ENCODE data around the gene DCTPP1. TPM values are rescaled to one million over a fixed set of nuclear protein-coding genes. Genes with fewer than 3 reads are reported as not detected.

DCTPP1 gene
- total and polyA plus RNA-seq, 2 of the 13 experiments (the other 11 are each of a cell fraction or from before 2014, with no cell fraction given): 54.8 to 74.4 TPM

DNA sequence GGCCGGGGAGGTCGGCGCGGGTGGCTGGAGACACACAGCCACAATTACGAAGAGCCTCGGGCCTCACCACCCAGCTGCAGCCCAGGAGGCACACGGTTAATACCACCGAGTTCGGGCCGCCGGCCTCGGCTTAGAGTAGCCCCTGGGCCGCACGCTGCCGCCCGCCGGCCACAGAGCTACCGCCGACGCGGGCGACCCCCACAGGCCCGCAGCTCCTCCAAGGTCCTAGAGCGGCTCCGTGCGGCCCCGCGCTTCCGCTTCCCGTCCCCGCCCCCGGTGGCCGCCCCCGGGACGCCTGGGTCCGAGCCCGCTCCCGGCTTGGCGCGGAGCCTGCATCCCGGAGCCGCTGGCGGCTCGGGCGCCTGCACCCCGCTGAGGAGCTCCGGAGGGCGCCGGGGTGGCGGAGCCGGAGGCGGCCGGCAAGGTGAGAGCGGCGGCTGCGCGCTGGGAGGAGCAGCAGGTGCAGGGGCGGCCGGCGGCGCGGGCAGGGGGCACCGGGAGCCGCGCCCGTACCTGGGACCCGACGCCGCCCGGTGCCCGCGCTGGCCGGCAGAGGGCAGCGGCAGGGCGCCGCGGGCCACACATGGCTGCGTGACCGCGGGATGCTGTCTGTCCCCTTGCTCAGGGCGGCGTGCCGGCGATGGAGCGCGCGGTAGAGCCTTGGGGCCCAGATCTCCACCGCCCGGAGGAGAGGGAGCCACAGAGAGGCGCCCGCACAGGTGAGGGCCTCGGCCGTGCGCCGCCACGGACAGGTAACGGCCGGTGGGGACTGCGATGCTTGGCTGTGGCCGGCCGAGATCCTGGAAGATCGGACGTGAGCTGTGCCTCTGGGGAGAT lies 34.5 kb downstream of the DCTPP1 start, which contains the start of gene ZNF48:
Gene ZNF48, plus strand, starts transcription at position 266 of the 837 bp plus-strand sequence. Its CDS starts 375 bp downstream, at position 641.
- H3K4me2 ChIP-seq (ENCODE audit: low read depth, low read length): peak within 1 kb of the TSS; percentile 99
- WGBS (ENCODE audit: low lambda C conversion rate): 0% methylated on average over 43 of the region's 103 CpGs
- BruUV-seq (replicated peaks): no TSS peak
- peaks cover 3 to 17% of the 10 kb centered on the region in 2 experiments; a peak in 4 of 5 replicates for H3K36me3 ChIP-seq (replicated peaks in 1 of 2; ENCODE audit: control insufficient read depth in 1 of 2, insufficient read depth in 2 of 2, low read length in 2 of 2)
- POLR2A ChIA-PET: interaction anchor here (1.0 to 3.3 kb wide), 15 partner anchors 9 to 263 kb away, joined by 3 to 70 read pairs (median 6); partner anchors contain the start of genes CD2BP2, DCTPP1, FBRS and SEPTIN1
- peak within 1 kb of the TSS; percentile 83 for H3K9ac ChIP-seq (ENCODE audit: insufficient read depth, low read depth, low read length)
- in situ Hi-C loops (cut with HindIII; ENCODE audit: extremely low pct_ligation_motif_present, low pct_unique_long_range_greater_than_20kb): no loop called here
- FAIRE-seq (peak; percentile 46), DNase-seq (ENCODE audit: low spot score) (peak; percentile 89), ATAC-seq (peak; percentile 94)
- H3K27ac ChIP-seq (ENCODE audit: extremely low read length, insufficient read depth, low read length): peak within 1 kb of the TSS; percentile 73
- peaks cover 17% of the 10 kb centered on the region for H3K79me2 ChIP-seq (ENCODE audit: insufficient read depth, low read length)
- no peaks in the 10 kb centered on the region for H3K27me3 ChIP-seq (ENCODE audit: control insufficient read depth in 1 of 2, insufficient read depth in 2 of 2, low read length in 2 of 2)
- H3K4me3 ChIP-seq (replicated peaks in 1 of 3; ENCODE audit: insufficient read depth in 1 of 3, low read depth in 2 of 3, low read length in 3 of 3): peak within 1 kb of the TSS; percentile 75 to 93 (median 75)
- no peaks in the 10 kb centered on the region for H3K9me3 ChIP-seq (ENCODE audit: low read length)
- intact Hi-C loops (cut with micrococcal nuclease; ENCODE audit: unreplicated experiment): loop anchor here (1.0 kb wide), 4 partner anchors 14 to 40 kb away; partner anchors contain the start of gene CD2BP2
- peak within 1 kb of the TSS; percentile 9 for H2AFZ ChIP-seq (ENCODE audit: low read length)
- peaks cover 36% of the 10 kb centered on the region for H3K4me1 ChIP-seq (ENCODE audit: insufficient read depth, low read length)
- H4K20me1 ChIP-seq (ENCODE audit: insufficient read depth, low read length): no peaks in the 10 kb centered on the region; the same call in 1 of the 2 replicates
- CTCF ChIA-PET (ENCODE audit: low intra/inter-chr PET ratio, low total read pairs): interaction anchor here (0.8 to 2.6 kb wide), 4 partner anchors 12 to 233 kb away, joined by 3 to 20 read pairs (median 4); partner anchors contain the start of genes DCTPP1 and ZNF771
- TF ChIP-seq ZNF34 (CRISPR knock-in tag; IDR thresholded peaks at IDR 0.05; ENCODE audit: borderline replicate concordance) (peak; percentile 88; the same call in 1 of the 2 replicates), YEATS2 (CRISPR knock-in tag; IDR thresholded peaks at IDR 0.05; ENCODE audit: borderline replicate concordance) (peak; percentile 77; the same call in 1 of the 2 replicates), ATF7 (IDR thresholded peaks at IDR 0.05) (no peak), ATF7 (CRISPR knock-in tag; IDR thresholded peaks at IDR 0.05) (peak; percentile 11), RFXAP (CRISPR knock-in tag; IDR thresholded peaks at IDR 0.05; ENCODE audit: borderline replicate concordance) (peak; percentile 56; the same call in 1 of the 2 replicates), CCDC6 (CRISPR knock-in tag; IDR thresholded peaks at IDR 0.05) (0 out of 2 replicates have a peak, but pooled peaks have one; percentile 35), ZNF331 (CRISPR knock-in tag; IDR thresholded peaks at IDR 0.05) (peak; percentile 77), ZNF839 (CRISPR knock-in tag; IDR thresholded peaks at IDR 0.05; ENCODE audit: borderline replicate concordance) (0 out of 2 replicates have a peak, but pooled peaks have one; percentile 16), ZNF432 (CRISPR knock-in tag; IDR thresholded peaks at IDR 0.05; ENCODE audit: borderline replicate concordance) (no peak), ERF (CRISPR knock-in tag; IDR thresholded peaks at IDR 0.05) (peak; percentile 91), ZNF205 (CRISPR knock-in tag; IDR thresholded peaks at IDR 0.05) (peak; percentile 49; the same call in 1 of the 2 replicates), PPARG (CRISPR knock-in tag; conservative IDR thresholded peaks at IDR 0.05) (0 out of 2 replicates have a peak, but pooled peaks have one; percentile 35), ZNF253 (CRISPR knock-in tag; IDR thresholded peaks at IDR 0.05; ENCODE audit: borderline replicate concordance) (peak; percentile 46; the same call in 1 of the 2 replicates), POLR2AphosphoS2 (IDR thresholded peaks at IDR 0.05; ENCODE audit: low read depth, low read length) (no peak), ZNF614 (CRISPR knock-in tag; IDR thresholded peaks at IDR 0.05; ENCODE audit: borderline replicate concordance) (peak; percentile 44; the same call in 1 of the 2 replicates), ZBTB1 (CRISPR knock-in tag; IDR thresholded peaks at IDR 0.05; ENCODE audit: borderline replicate concordance) (no peak), XBP1 (CRISPR knock-in tag; IDR thresholded peaks at IDR 0.05) (no peak; the same call in 1 of the 2 replicates), ZSCAN21 (CRISPR knock-in tag; IDR thresholded peaks at IDR 0.05; ENCODE audit: borderline replicate concordance) (no peak; the same call in 1 of the 2 replicates)
- TF ChIP-seq, protein P1, sequence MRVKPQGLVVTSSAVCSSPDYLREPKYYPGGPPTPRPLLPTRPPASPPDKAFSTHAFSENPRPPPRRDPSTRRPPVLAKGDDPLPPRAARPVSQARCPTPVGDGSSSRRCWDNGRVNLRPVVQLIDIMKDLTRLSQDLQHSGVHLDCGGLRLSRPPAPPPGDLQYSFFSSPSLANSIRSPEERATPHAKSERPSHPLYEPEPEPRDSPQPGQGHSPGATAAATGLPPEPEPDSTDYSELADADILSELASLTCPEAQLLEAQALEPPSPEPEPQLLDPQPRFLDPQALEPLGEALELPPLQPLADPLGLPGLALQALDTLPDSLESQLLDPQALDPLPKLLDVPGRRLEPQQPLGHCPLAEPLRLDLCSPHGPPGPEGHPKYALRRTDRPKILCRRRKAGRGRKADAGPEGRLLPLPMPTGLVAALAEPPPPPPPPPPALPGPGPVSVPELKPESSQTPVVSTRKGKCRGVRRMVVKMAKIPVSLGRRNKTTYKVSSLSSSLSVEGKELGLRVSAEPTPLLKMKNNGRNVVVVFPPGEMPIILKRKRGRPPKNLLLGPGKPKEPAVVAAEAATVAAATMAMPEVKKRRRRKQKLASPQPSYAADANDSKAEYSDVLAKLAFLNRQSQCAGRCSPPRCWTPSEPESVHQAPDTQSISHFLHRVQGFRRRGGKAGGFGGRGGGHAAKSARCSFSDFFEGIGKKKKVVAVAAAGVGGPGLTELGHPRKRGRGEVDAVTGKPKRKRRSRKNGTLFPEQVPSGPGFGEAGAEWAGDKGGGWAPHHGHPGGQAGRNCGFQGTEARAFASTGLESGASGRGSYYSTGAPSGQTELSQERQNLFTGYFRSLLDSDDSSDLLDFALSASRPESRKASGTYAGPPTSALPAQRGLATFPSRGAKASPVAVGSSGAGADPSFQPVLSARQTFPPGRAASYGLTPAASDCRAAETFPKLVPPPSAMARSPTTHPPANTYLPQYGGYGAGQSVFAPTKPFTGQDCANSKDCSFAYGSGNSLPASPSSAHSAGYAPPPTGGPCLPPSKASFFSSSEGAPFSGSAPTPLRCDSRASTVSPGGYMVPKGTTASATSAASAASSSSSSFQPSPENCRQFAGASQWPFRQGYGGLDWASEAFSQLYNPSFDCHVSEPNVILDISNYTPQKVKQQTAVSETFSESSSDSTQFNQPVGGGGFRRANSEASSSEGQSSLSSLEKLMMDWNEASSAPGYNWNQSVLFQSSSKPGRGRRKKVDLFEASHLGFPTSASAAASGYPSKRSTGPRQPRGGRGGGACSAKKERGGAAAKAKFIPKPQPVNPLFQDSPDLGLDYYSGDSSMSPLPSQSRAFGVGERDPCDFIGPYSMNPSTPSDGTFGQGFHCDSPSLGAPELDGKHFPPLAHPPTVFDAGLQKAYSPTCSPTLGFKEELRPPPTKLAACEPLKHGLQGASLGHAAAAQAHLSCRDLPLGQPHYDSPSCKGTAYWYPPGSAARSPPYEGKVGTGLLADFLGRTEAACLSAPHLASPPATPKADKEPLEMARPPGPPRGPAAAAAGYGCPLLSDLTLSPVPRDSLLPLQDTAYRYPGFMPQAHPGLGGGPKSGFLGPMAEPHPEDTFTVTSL (CRISPR knock-in tag; IDR thresholded peaks at IDR 0.05; ENCODE audit: borderline replicate concordance): no peak

All from HepG2 (cell line).